GM12872 (cell line): ENCODE data around the gene FCRL5.

Experiments
- CTCF ChIP-seq: IDR thresholded peaks from 3 replicates; pipeline ENCODE4 v1.5.1; 2011; ENCODE audit warnings: low read depth, mild to moderate bottlenecking, low read length, moderate library complexity; ENCODE audit not compliant: insufficient read depth

The FCRL5 gene

GRCh38 chr1:157496121-157496526, 56.2 kb downstream of the FCRL5 start:
- TF ChIP-seq CTCF: peak; percentile 84

DNA sequence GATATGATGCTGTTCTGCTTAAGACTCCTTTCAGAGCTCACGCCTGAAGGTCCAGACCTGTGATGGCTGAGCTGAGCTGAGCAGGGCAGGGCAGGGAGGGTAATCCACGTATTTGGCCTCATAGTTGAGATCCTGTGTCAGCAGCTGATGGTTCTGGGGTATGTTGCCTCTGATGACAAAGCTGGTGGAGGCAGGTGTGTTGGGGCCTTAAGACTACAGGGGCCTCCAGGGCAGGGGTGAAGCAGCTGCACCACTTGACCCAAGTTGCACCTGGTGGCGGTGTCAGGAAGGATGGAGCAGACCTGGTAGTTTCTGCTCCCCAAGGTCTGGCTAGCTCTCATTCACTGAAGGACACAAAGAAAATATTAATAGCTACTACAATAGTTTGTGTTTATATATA, 57.0 kb downstream of the FCRL5 start:
- no peak for TF ChIP-seq CTCF

DNA sequence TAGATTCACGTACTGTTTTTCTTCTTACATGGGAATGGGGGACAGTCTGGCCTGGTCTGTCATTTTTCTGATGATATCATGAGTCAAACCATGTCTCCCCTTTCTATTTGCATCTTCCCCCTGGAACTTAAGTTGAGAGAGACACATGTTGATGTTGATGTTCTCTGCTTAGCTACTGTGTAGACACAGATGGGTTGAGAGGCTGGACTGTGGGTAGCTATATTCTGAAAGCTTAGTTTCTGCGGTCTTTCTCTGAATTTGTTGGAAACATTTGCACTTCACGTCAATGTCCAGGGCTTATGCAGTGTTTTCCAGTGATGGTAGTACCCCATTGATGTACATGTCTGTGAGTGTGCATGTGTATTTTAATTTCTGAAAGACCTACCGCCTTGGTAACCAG, 58.2 kb downstream of the FCRL5 start:
- no peak for TF ChIP-seq CTCF

DNA sequence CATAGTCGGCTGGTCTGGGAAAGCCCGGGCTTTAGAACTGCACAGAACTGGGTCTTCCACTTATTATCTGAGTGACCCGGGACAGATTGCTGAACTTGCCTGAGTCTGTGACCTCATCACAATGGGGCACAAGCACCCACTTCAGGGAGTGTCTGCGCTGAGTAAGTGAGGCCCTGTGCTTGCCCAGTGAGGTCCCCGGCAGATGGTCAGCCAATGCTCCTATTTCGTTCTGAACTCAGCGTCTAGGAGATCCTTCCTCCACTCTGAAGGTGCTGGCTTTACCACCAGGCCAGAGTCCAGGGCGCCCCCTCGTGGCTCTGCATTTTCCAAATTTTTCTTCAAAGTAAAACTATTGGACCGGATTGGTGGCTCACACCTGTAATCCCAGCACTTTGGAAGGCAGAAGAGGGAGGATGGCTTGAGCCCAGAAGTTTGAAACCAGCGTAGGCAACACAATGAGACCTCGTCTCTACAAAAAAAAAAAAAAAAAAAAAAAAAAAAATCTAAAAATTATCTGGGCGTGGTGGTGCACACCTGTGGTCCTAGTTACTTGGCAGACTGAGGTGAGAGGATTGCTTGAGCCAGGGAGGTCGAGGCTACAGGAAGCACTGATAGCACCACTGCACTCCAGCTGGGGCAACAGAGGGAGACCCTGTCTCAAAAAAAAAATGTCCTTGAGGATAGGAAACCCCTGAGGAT, 61.7 kb downstream of the FCRL5 start:
- peak; percentile 73 for TF ChIP-seq CTCF

GRCh38 chr1:157488156-157488555, 64.2 kb downstream of the FCRL5 start:
- TF ChIP-seq CTCF: no peak

GRCh38 chr1:157487504-157487903, 64.8 kb downstream of the FCRL5 start:
- no peak for TF ChIP-seq CTCF

- TF ChIP-seq CTCF: no peak
Measured at GRCh38 chr1:157487096-157487495, 65.2 kb downstream of the FCRL5 start.
